Hepatocyte (in vitro differentiated cells): ENCODE data around the gene C5orf34. TPM values are rescaled to one million over a fixed set of nuclear protein-coding genes. Genes with fewer than 3 reads are reported as not detected.
"Not testable (repeated sequence)": the region's sequence is repeated elsewhere in the genome, so short reads cannot be mapped to it uniquely, and the experiment has no call there.

Source experiments
- DNase-seq: peaks from one replicate; pipeline ENCODE4 v3.0.0-alpha.2; 2016; ENCODE audit warnings: low spot score
- H2AFZ ChIP-seq: fragments of 200-600 bp; sonication (generic); 2 replicates; pipeline ENCODE4 v1.6.0; 2016; ENCODE audit warnings: antibody characterized with exemption, mild to moderate bottlenecking
- H3K27ac ChIP-seq: fragments of 200-600 bp; sonication (generic); 2 replicates; pipeline ENCODE4 v1.5.1; 2016; ENCODE audit warnings: mild to moderate bottlenecking
- H3K27me3 ChIP-seq: fragments of 200-600 bp; sonication (generic); 2 replicates; pipeline ENCODE4 v1.6.1; 2016
- H3K36me3 ChIP-seq: fragments of 200-600 bp; sonication (generic); replicated peaks from 2 replicates; pipeline ENCODE4 v1.5.1; 2016; ENCODE audit warnings: low read depth; ENCODE audit not compliant: insufficient read depth
- H3K4me1 ChIP-seq: fragments of 200-600 bp; sonication (generic); 2 replicates; pipeline ENCODE4 v1.5.1; 2016; ENCODE audit warnings: mild to moderate bottlenecking, moderate library complexity; ENCODE audit not compliant: insufficient read depth
- H3K4me2 ChIP-seq: fragments of 200-600 bp; sonication (generic); 2 replicates; pipeline ENCODE4 v1.6.0; 2016
- H3K4me3 ChIP-seq: fragments of 200-600 bp; sonication (generic); 2 replicates; pipeline ENCODE4 v1.5.1; 2016; ENCODE audit warnings: mild to moderate bottlenecking
- H3K79me2 ChIP-seq: fragments of 200-600 bp; sonication (generic); 2 replicates; pipeline ENCODE4 v1.6.0; 2017; ENCODE audit warnings: mild to moderate bottlenecking
- H3K9me2 ChIP-seq: fragments of 200-600 bp; sonication (generic); replicated peaks from 2 replicates; pipeline ENCODE4 v1.6.0; 2017; ENCODE audit warnings: mild to moderate bottlenecking; ENCODE audit not compliant: insufficient read depth
- H3K9me3 ChIP-seq: fragments of 200-600 bp; sonication (generic); 2 replicates; pipeline ENCODE4 v1.5.1; 2016; ENCODE audit warnings: low read depth, mild to moderate bottlenecking
- H4K20me1 ChIP-seq: fragments of 200-600 bp; sonication (generic); 2 replicates; pipeline ENCODE4 v1.6.0; 2016; ENCODE audit warnings: mild to moderate bottlenecking; ENCODE audit not compliant: insufficient read depth, poor library complexity, severe bottlenecking
- CTCF ChIP-seq: fragments of 200-600 bp; sonication (generic); IDR thresholded peaks from 2 replicates; pipeline ENCODE4 v1.5.1; 2016; ENCODE audit warnings: antibody characterized with exemption, mild to moderate bottlenecking; ENCODE audit not compliant: poor library complexity
- EZH2 ChIP-seq: fragments of 200-600 bp; sonication (generic); IDR thresholded peaks from 2 replicates; pipeline ENCODE4 v1.6.1; 2016; ENCODE audit warnings: antibody characterized with exemption, mild to moderate bottlenecking, borderline replicate concordance
- EZH2phosphoT487 ChIP-seq: fragments of 200-600 bp; sonication (generic); IDR thresholded peaks from one replicate; pipeline ENCODE4 v1.6.1; 2018; ENCODE audit warnings: antibody characterized with exemption, mild to moderate bottlenecking, low read depth, moderate library complexity; ENCODE audit not compliant: unreplicated experiment, severe bottlenecking
- WGBS: methylation state at CpG from one replicate; pipeline ENCODE4 v1.1.6; 2016; ENCODE audit warnings: low lambda C conversion rate; ENCODE audit errors: missing lambda C conversion rate; 5-methylcytosine and 5-hydroxymethylcytosine counted together
- polyA plus RNA-seq: library from polyadenylated mRNA; unstranded; fragments of >200 nt; fragmentation: Nextera tagmentation; extraction: Ambion mirVana; gene quantifications from 2 replicates; pipeline ENCODE4 v1.2.1, GENCODE V29; 2016
- total RNA-seq: library from RNA; depleted of rRNA; stranded (reverse); fragments of >200 nt; gene quantifications from 2 replicates; pipeline ENCODE4 v1.2.3, GENCODE V29; 2014

The C5orf34 gene
- total and polyA plus RNA-seq, 2 experiments from 2014 or later, result 3.3 to 4.5 TPM

GRCh38 chr5:43551731-43552130, 36.8 kb upstream of the C5orf34 start:
- Histone ChIP-seq H3K9me2 (no peaks in the 10 kb centered on the region), H3K4me3 (no peak overlapping the region), H3K9me3 (no peaks in the 10 kb centered on the region), H3K4me1 (peaks cover 22% of the 10 kb centered on the region), H3K4me2 (peak overlapping the region; percentile 18), H3K27me3 (no peaks in the 10 kb centered on the region), H3K79me2 (peaks cover 91% of the 10 kb centered on the region), H2AFZ (no peak overlapping the region), H4K20me1 (peaks cover 79% of the 10 kb centered on the region), H3K27ac (no peak overlapping the region), H3K36me3 (no peaks in the 10 kb centered on the region)
- no peak for TF ChIP-seq EZH2
- no peak for DNase-seq
- 90% methylated on average over 2 of the region's 2 CpGs for WGBS

GRCh38 chr5:43549272-43549671, 34.3 kb upstream of the C5orf34 start:
- not testable (repeated sequence) for H3K9me3 ChIP-seq, H3K36me3 ChIP-seq, H2AFZ ChIP-seq, DNase-seq, H3K4me2 ChIP-seq, H3K4me3 ChIP-seq, H3K27me3 ChIP-seq, H3K9me2 ChIP-seq, H3K27ac ChIP-seq
- Histone ChIP-seq H4K20me1 (peaks cover 81% of the 10 kb centered on the region), H3K79me2 (peaks cover 93% of the 10 kb centered on the region), H3K4me1 (peaks cover 14% of the 10 kb centered on the region)
- whole genome bisulfite sequencing, result 97% methylated on average over 8 of the region's 8 CpGs

GRCh38 chr5:43548358-43548757, 33.4 kb upstream of the C5orf34 start:
- DNase-seq, result no peak
- Histone ChIP-seq H2AFZ (no peak overlapping the region), H3K4me1 (peaks cover 7% of the 10 kb centered on the region), H3K4me3 (no peak overlapping the region), H3K36me3 (no peaks in the 10 kb centered on the region), H3K79me2 (peaks cover 91% of the 10 kb centered on the region), H3K9me3 (no peaks in the 10 kb centered on the region), H4K20me1 (peaks cover 82% of the 10 kb centered on the region), H3K27me3 (no peaks in the 10 kb centered on the region), H3K27ac (no peak overlapping the region), H3K4me2 (no peak overlapping the region), H3K9me2 (no peaks in the 10 kb centered on the region)
- TF ChIP-seq CTCF (no peak), EZH2phosphoT487 (no peak), EZH2 (no peak)
- WGBS, result 91% methylated on average over 5 of the region's 5 CpGs

- Histone ChIP-seq H3K9me3 (no peaks in the 10 kb centered on the region), H2AFZ (no peak overlapping the region), H3K4me2 (no peak overlapping the region), H4K20me1 (peaks cover 75% of the 10 kb centered on the region), H3K4me3 (no peak overlapping the region), H3K79me2 (peaks cover 85% of the 10 kb centered on the region), H3K27ac (no peak overlapping the region), H3K27me3 (no peaks in the 10 kb centered on the region), H3K4me1 (peaks cover 7% of the 10 kb centered on the region), H3K9me2 (no peaks in the 10 kb centered on the region), H3K36me3 (no peaks in the 10 kb centered on the region)
- no peak for DNase-seq
- WGBS, result 96% methylated on average over 2 of the region's 2 CpGs
- TF ChIP-seq CTCF, result no peak
- no peak for TF ChIP-seq EZH2phosphoT487
- TF ChIP-seq EZH2, result no peak
Measured at GRCh38 chr5:43547532-43547931, 32.6 kb upstream of the C5orf34 start.
